Transverse colon (tissue), 4 donors: ENCODE results near the gene PLEKHA1. TPM values are rescaled to one million over a fixed set of nuclear protein-coding genes. Genes with fewer than 3 reads are reported as not detected.

Experiments
- DNase-seq: peaks from one replicate; pipeline ENCODE4 v3.0.0-alpha.2; 2019
- H3K27ac ChIP-seq, 4 donors: fragments of 200-600 bp; sonication (generic); 2 replicates each; pipeline ENCODE4 v1.5.1; 2016 to 2018; ENCODE audit warnings: inconsistent platforms in 4 of 4
- H3K27me3 ChIP-seq: fragments of 200-600 bp; sonication (generic); 2 replicates; pipeline ENCODE4 v1.5.1; 2017; ENCODE audit warnings: inconsistent platforms
- H3K36me3 ChIP-seq, 4 donors: fragments of 200-600 bp; sonication (generic); 2 replicates each; pipeline ENCODE4 v1.5.1; 2017 to 2019; ENCODE audit warnings: inconsistent platforms in 4 of 4
- H3K4me1 ChIP-seq, 4 donors: fragments of 200-600 bp; sonication (generic); 2 replicates each; pipeline ENCODE4 v1.5.1; 2017 to 2020; ENCODE audit warnings: inconsistent platforms in 4 of 4
- H3K4me3 ChIP-seq, 4 donors: fragments of 200-600 bp; sonication (generic); 1 replicate in 1 of 4; 2 replicates in 3 of 4; pipeline versions ENCODE4 v1.5.1 to v1.6.1; 2017 to 2019; ENCODE audit warnings: inconsistent platforms in 4 of 4
- H3K9me3 ChIP-seq, 2 donors: fragments of 200-600 bp; sonication (generic); 2 replicates each; pipeline ENCODE4 v1.5.1; 2017 to 2019; ENCODE audit warnings: inconsistent platforms in 2 of 2
- EP300 ChIP-seq: sonication (generic); formaldehyde crosslinking; IDR thresholded peaks from one replicate; pipeline ENCODE4 v1.6.1; 2017; ENCODE audit warnings: antibody characterized with exemption, low read depth
- POLR2A ChIP-seq: fragments of 450-650 bp; IDR thresholded peaks from one replicate; pipeline ENCODE4 v1.6.1; 2016; ENCODE audit warnings: antibody characterized with exemption, mild to moderate bottlenecking, moderate library complexity
- POLR2AphosphoS5 ChIP-seq, 3 donors: sonication (generic); formaldehyde crosslinking; IDR thresholded peaks; one replicate each; pipeline ENCODE4 v1.6.1; 2016; ENCODE audit warnings: antibody characterized with exemption in 3 of 3
- WGBS, 2 donors: methylation state at CpG; one replicate each; pipeline ENCODE4 v1.1.5; 2018; ENCODE audit warnings: low coverage in 1 of 2; 5-methylcytosine and 5-hydroxymethylcytosine counted together
- in situ Hi-C, 4 donors: fragments of 200-750 bp; cut with MboI; loops; one replicate each; pipeline versions ENCODE4 v1.15.0 to v1.15.1; 2017; ENCODE audit warnings: low sequenced_read_pairs in 3 of 4, low pct_ligation_motif_present in 1 of 4, low pct_unique_long_range_greater_than_20kb in 1 of 4
- intact Hi-C: fragments of 100-400 bp; cut with DNase I; formaldehyde crosslinking; loops from one replicate; pipeline ENCODE4 v1.15.1; 2023; ENCODE audit warnings: low total_unique reads
- total RNA-seq, 4 donors: library from RNA; depleted of rRNA; stranded (reverse); fragments of >200 nt; gene quantifications; one replicate each; pipeline ENCODE4 v1.1.0, GENCODE V29; 2016
- TF ChIP-seq, protein P1 (sequence below), 5 experiments: fragments of 200-600 bp in 3 of 5; fragments of 450-650 bp in 2 of 5; sonication (generic) in 3 of 5; IDR thresholded peaks; 1 replicate in 2 of 5; 2 replicates in 3 of 5; pipeline ENCODE4 v1.5.1; 2016 to 2017; ENCODE audit warnings: antibody characterized with exemption in 5 of 5, inconsistent platforms in 3 of 5, mild to moderate bottlenecking in 2 of 5, moderate library complexity in 1 of 5

The PLEKHA1 gene
- total RNA-seq, 4 donors from 2014 or later = 10.7 to 40.3 (median 28.9) TPM

DNA sequence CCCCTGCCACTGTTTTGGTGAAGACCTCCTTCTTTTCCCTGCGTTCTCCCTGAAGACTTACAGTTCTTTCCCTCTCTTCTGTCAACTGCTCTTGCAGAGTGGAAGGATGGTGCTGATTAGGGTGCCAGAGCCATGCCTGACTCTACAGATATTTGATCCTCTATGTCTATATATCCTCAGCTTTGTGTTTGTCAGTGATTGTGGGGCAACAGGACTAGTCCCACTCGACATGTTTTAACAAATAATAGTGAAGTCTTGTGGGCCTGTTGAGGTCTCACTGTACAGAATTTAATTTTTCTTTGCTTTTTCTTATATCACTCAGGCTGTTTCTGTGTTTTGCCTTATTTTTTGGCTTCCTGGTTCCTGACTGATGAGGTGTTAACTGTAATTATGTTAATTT lies 5.0 kb downstream of the PLEKHA1 start:
- Histone ChIP-seq H3K4me3 (no peak overlapping the region), H3K27me3 (no peaks in the 10 kb centered on the region), H3K4me1 (peaks cover 3 to 18% (median 10%) of the 10 kb centered on the region in 4 donors), H3K36me3 (no peaks in the 10 kb centered on the region), H3K9me3 (no peaks in the 10 kb centered on the region), H3K27ac (no peak overlapping the region)
- intact Hi-C loops = no loop called here
- TF ChIP-seq POLR2AphosphoS5 (IDR thresholded peaks at IDR 0.05) = no peak
- TF ChIP-seq, protein P1, sequence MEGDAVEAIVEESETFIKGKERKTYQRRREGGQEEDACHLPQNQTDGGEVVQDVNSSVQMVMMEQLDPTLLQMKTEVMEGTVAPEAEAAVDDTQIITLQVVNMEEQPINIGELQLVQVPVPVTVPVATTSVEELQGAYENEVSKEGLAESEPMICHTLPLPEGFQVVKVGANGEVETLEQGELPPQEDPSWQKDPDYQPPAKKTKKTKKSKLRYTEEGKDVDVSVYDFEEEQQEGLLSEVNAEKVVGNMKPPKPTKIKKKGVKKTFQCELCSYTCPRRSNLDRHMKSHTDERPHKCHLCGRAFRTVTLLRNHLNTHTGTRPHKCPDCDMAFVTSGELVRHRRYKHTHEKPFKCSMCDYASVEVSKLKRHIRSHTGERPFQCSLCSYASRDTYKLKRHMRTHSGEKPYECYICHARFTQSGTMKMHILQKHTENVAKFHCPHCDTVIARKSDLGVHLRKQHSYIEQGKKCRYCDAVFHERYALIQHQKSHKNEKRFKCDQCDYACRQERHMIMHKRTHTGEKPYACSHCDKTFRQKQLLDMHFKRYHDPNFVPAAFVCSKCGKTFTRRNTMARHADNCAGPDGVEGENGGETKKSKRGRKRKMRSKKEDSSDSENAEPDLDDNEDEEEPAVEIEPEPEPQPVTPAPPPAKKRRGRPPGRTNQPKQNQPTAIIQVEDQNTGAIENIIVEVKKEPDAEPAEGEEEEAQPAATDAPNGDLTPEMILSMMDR (IDR thresholded peaks at IDR 0.05) = no peak
- no peak for TF ChIP-seq EP300
- no peak for TF ChIP-seq POLR2A
- in situ Hi-C loops = no loop called here
- DNase-seq = no peak
- WGBS, 2 donors = 89 to 90% methylated on average over 2 of the region's 2 CpGs

DNA sequence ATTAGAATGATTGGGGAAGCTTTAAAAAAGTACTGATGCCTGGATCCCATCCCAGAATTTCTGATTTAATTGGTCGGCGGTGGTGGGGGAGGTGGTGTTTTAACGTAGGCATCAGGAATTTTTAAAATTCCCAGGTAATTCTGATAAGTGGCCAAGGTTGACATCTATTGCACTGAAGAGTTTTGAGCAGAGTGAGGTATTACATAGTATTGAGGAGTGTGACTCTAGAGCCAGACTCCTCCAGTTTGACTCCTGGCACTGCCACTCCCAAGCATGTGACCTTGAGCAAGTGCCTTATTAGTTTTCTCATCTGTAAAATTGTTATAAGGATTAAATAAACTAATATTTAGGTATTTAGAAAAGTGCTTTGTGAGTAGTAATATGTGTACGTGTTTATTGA lies 6.2 kb downstream of the PLEKHA1 start:
- H3K9me3 ChIP-seq = no peaks in the 10 kb centered on the region
- TF ChIP-seq EP300 (no peak), POLR2AphosphoS5 (IDR thresholded peaks at IDR 0.05) (no peak), POLR2A (no peak)
- TF ChIP-seq, protein P1 (IDR thresholded peaks at IDR 0.05) = no peak
- DNase-seq = no peak
- in situ Hi-C loops (no loop called here), intact Hi-C loops (no loop called here)
- no peaks in the 10 kb centered on the region for H3K36me3 ChIP-seq
- 83 to 94% methylated on average over 1 to 4 of the region's 4 CpGs for WGBS, 2 donors
- H3K4me3 ChIP-seq = no peak overlapping the region
- no peak overlapping the region for H3K27ac ChIP-seq
- H3K4me1 ChIP-seq = peaks cover 3 to 18% (median 10%) of the 10 kb centered on the region in 4 donors
- H3K27me3 ChIP-seq = no peaks in the 10 kb centered on the region

DNA sequence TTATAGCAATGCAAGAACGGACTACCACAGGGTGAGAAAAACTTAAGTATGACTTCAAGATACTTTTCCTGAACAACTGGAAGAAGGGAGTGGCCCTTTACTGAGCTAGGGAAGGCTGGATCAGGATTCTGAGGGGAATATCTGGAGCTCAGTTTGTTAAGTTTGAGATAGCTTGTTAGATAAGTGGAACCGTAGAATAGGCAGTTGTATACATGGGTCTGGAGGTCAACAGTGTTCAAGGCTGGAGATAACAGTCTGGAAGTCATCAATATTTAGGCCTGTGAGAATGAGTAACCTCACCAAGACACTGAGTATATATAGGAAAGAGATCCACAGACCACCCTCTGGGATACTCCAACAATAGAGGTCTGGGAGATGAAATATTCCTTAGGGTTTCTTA lies 7.2 kb downstream of the PLEKHA1 start:
- peaks cover 8 to 16% (median 10%) of the 10 kb centered on the region in 4 donors for H3K4me1 ChIP-seq
- intact Hi-C loops = no loop called here
- in situ Hi-C loops = no loop called here
- no peak overlapping the region for H3K27ac ChIP-seq
- 44 to 87% methylated on average over 1 to 2 of the region's 2 CpGs for whole genome bisulfite sequencing, 2 donors
- H3K9me3 ChIP-seq = no peaks in the 10 kb centered on the region
- H3K27me3 ChIP-seq = no peaks in the 10 kb centered on the region
- no peaks in the 10 kb centered on the region for H3K36me3 ChIP-seq
- DNase-seq = no peak
- H3K4me3 ChIP-seq = no peak overlapping the region
- TF ChIP-seq, protein P1 (IDR thresholded peaks at IDR 0.05) = no peak
- TF ChIP-seq POLR2AphosphoS5 (IDR thresholded peaks at IDR 0.05) (no peak), EP300 (no peak)

DNA sequence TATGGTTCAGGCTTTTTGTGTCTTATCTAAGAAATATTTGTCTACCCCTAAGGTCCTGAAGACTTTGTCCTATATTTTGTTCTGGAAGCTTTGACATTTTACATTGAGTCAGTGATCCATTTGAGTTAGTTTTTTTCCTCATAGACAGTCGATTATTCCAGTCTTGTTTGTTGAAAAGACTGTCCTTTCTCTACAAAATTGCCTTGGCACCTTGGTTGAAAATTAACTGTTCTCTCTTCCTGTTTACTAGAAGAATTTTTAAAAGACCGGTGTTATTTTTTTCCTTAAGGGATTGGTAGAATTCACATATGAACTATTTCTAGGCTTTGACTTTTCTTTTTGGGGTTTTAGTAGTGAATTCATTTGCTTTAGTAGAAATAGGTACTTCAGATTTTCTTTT lies 12.0 kb downstream of the PLEKHA1 start:
- Histone ChIP-seq H3K27ac (no peak overlapping the region), H3K4me3 (no peak overlapping the region), H3K4me1 (peaks cover 5 to 33% (median 17%) of the 10 kb centered on the region in 4 donors), H3K36me3 (no peaks in the 10 kb centered on the region), H3K9me3 (no peaks in the 10 kb centered on the region), H3K27me3 (no peaks in the 10 kb centered on the region)
- intact Hi-C loops = no loop called here
- no peak for DNase-seq
- 43 to 53% methylated on average over 2 of the region's 2 CpGs for WGBS, 2 donors
- in situ Hi-C loops = no loop called here
- TF ChIP-seq POLR2AphosphoS5 (IDR thresholded peaks at IDR 0.05) (no peak), POLR2A (no peak), EP300 (no peak)
- TF ChIP-seq, protein P1 (IDR thresholded peaks at IDR 0.05) = no peak
